ENCODE measurements around the gene TRPT1. TPM values are rescaled to one million over a fixed set of nuclear protein-coding genes. Genes with fewer than 3 reads are reported as not detected.

The TRPT1 gene
- total RNA-seq, 1 donor from 2014 or later: 98.1 TPM

DNA sequence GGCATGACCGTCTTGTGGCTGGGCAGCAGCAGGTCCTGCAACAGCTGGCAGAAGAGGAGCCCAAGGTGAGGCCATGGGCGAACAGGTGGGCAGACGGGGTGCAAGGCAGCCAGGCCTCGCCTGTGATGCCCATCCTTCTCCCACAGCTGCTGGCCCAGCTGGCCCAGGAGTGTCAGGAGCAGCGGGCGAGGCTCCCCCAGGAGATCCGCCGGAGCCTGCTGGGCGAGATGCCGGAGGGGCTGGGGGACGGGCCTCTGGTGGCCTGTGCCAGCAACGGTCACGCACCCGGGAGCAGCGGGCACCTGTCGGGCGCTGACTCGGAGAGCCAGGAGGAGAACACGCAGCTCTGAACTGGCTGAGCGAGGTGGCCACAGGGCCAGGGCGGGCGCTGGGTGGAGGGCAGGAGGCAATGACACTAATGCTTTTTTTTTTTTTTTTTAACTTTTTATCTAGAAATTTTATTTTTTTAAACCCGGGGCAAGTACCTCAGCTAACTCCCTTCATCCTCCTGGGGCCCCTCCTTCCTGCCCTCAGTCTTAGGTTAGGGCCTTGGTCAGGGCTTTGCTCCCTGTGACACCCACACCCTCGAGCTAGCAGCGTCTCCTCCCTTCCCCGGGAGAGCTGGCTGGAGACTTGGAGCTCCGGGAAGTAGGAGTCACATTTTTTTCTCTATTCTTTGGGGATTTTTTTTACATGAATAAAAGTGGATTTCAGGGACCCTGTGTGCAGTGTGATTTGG, 41.4 kb upstream of the TRPT1 start:
- no peak overlapping the region for H3K4me3 ChIP-seq (ENCODE audit: low read depth, low read length)
- DNase-seq (ENCODE audit: low read depth): no peak
- TF ChIP-seq, protein P1, sequence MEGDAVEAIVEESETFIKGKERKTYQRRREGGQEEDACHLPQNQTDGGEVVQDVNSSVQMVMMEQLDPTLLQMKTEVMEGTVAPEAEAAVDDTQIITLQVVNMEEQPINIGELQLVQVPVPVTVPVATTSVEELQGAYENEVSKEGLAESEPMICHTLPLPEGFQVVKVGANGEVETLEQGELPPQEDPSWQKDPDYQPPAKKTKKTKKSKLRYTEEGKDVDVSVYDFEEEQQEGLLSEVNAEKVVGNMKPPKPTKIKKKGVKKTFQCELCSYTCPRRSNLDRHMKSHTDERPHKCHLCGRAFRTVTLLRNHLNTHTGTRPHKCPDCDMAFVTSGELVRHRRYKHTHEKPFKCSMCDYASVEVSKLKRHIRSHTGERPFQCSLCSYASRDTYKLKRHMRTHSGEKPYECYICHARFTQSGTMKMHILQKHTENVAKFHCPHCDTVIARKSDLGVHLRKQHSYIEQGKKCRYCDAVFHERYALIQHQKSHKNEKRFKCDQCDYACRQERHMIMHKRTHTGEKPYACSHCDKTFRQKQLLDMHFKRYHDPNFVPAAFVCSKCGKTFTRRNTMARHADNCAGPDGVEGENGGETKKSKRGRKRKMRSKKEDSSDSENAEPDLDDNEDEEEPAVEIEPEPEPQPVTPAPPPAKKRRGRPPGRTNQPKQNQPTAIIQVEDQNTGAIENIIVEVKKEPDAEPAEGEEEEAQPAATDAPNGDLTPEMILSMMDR (conservative IDR thresholded peaks at IDR 0.05; ENCODE audit: low read depth, low read length): no peak

DNA sequence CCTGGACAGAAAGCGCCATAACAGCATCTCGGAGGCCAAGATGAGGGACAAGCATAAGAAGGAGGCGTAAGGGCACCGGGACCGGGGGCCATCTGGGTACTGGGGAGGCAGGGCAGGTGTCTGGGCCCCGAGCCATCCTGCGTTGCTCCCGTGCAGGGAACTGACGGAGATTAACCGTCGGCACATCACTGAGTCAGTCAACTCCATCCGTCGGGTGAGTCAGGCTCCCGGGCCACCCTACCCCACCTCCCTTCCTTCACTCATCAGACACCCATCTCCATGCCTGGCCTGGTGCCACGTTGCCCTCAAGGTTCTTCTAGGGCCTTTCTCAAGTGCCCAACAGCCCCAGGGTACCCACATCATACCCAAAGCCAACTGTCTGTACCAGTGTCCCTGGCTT, 40.4 kb upstream of the TRPT1 start:
- DNase-seq (ENCODE audit: low read depth): no peak
- no peak overlapping the region for H3K4me3 ChIP-seq (ENCODE audit: low read depth, low read length)
- TF ChIP-seq, protein P1 (conservative IDR thresholded peaks at IDR 0.05; ENCODE audit: low read depth, low read length): no peak

DNA sequence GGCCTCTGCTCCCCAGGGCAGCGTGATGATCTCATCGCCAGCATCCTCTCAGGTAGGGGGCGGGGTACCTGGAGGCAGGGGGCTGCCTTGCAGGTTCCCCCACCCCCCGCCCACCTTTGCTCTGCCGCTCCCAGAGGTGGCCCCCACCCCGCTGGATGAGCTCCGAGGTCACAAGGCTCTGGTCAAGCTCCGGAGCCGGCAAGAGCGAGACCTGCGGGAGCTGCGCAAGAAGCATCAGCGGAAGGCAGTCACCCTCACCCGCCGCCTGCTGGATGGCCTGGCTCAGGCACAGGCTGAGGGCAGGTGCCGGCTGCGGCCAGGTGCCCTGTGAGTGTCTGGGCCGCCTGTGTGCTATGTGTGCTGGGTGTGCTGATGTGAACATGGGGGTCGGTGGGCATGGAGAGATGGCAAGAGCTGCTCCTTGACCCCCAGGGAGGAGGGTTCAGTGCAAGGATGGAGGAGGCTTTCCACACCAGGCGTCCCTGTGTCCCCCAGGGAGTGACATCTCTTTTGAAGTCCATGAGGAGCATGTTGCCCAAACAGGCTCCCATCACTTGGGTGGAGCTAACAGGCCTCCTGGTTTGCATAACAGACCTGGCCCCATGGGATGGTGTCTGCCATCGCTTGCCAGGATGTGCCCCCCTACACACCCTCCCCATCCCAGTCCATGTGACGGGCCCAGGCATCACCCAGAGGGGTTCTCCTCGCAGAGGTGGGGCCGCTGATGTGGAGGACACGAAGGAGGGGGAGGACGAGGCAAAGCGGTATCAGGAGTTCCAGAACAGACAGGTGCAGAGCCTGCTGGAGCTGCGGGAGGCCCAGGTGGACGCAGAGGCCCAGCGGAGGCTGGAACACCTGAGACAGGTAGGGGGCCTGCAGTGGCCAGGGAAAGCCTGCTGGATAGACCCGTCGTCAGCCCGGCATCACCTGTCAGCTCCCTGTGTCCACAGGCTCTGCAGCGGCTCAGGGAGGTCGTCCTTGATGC, 39.5 kb upstream of the TRPT1 start:
- TF ChIP-seq, protein P1 (conservative IDR thresholded peaks at IDR 0.05; ENCODE audit: low read depth, low read length): no peak
- H3K4me3 ChIP-seq (ENCODE audit: low read depth, low read length): no peak overlapping the region
- DNase-seq (ENCODE audit: low read depth): no peak

DNA sequence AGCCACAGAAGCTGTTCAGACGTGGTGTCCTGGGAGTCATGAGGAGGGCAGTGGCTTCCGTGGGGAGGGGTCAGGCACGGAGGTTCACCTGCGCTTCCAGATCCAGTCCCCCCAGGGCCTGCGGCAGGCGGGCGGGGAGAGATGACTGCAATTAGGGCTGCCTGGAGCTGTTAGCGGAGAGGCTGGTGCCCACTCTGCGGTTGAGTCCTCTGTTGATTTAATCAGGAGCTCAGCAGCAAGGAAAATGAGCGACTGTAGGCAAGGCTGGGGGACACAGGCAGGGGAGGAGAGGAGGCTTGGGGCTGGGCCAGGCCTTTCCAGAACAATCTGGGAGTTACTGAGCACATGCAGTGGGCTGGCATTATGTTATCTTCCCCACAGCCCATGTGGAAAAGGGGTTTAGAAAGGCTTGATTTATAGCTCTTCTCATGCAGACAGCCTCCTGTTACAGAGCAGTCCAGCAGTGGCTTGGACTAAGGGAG, 38.4 kb upstream of the TRPT1 start:
- no peak overlapping the region for H3K4me3 ChIP-seq (ENCODE audit: low read depth, low read length)
- DNase-seq (ENCODE audit: low read depth): no peak
- TF ChIP-seq, protein P1 (conservative IDR thresholded peaks at IDR 0.05; ENCODE audit: low read depth, low read length): no peak

DNA sequence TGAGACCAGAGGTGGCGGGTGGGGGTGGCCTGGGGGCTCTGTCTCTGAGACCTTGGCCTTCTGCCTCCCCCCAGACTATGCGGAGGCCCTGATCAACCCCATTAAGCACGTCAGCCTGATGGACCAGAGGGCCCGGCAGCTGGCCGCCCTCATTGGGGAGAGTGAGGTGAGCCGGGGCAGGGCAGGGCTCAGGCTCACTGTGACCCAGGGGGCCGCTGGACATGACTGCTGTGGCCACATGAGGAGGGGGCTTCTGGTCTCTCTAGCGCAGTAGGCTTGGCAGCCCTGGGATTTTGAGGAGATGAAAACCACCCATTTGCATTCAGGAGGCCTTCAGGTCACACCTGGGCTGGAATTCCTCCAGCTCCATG, 37.9 kb upstream of the TRPT1 start:
- DNase-seq (ENCODE audit: low read depth): no peak
- H3K4me3 ChIP-seq (ENCODE audit: low read depth, low read length): no peak overlapping the region
- TF ChIP-seq, protein P1 (conservative IDR thresholded peaks at IDR 0.05; ENCODE audit: low read depth, low read length): no peak

DNA sequence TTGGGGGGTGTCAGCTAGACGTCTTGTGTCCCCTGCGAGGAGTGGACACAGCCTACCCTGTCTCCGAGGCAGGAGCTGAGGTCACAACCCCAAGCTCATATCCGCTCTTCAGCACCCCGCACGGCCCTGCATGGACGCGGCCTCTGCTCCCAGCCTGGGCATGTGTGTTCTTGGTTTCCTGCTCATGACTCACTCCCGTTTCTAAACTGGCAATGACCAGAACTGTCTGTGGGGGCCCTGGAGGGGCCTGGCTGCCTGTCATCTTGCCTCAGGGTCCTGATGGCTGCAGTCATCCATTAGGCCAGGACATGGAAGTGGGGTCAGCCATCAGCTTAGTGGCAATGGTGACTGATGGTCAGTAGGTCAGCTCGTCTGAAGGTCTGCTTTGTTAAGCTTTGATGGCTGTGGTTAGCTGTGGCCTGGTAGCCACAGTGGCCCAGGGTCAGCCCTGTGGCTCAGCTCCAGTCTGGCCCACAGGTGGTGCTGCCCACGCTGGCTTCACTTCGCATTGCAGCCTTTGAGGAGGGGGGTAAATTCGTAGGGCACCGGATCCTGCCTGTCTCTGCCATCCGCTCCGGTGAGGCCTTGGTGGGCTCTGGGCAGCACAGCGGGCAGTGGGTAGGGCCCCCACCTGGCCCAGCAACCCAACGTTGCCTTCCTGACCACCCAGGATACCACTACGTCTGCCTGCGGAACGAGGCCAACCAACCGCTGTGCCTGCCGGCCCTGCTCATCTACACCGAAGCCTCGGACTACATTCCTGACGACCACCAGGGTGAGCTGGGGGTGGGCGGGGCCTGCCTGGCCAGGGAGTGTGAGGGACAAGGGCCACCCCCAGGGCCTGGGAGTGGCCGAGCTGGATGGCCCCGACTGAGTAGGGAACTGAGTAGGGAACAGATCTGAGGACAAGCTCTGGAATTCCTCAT, 37.3 kb upstream of the TRPT1 start:
- no peak overlapping the region for H3K4me3 ChIP-seq (ENCODE audit: low read depth, low read length)
- DNase-seq (ENCODE audit: low read depth): no peak
- TF ChIP-seq, protein P1 (conservative IDR thresholded peaks at IDR 0.05; ENCODE audit: low read depth, low read length): no peak
